Testis (tissue), 2 donors: Measurements from ENCODE around the gene RTP3.

Source experiments
- POLR2A ChIP-seq: fragments of 450-650 bp; IDR thresholded peaks from one replicate; pipeline ENCODE4 v1.6.1; 2017; ENCODE audit warnings: antibody characterized with exemption, mild to moderate bottlenecking, moderate library complexity
- TF ChIP-seq, protein P1 (sequence below), 3 experiments: fragments of 450-650 bp in 2 of 3; fragments of 200-600 bp in 1 of 3; sonication (generic) in 1 of 3; IDR thresholded peaks; one replicate each; pipeline ENCODE4 v1.5.1; 2016 to 2019; ENCODE audit warnings: antibody characterized with exemption in 3 of 3, mild to moderate bottlenecking in 2 of 3, moderate library complexity in 1 of 3

DNA sequence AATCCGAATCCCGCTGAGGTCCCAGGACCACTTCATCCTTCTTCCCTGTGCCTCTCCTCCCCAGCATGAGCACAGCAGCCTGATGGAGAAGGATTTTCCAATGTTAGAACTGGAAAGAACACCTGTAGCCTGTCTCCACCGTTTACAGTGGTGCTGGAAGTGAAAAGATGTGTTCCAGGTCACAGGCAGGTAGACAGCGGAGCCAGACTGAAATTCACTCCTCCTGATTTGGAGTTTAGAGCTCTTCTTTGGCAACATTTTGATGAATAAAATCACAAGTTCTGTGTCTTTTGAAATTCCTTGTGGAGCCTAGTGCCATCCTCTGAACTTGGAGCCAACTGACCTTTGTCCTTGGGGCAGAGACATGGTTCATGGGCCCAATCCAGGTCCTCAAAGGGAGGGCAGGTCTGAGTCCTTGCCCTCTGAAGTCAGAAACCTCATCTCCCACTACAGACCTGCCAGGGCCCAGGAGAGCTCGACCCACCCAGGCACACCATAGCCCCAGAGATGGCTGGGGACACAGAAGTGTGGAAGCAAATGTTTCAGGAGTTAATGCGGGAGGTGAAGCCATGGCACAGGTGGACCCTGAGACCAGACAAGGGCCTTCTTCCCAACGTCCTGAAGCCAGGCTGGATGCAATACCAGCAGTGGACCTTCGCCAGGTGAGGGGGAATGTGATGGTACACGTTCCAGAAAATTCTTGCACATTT is at the start of gene RTP3:
- TF ChIP-seq, protein P1, sequence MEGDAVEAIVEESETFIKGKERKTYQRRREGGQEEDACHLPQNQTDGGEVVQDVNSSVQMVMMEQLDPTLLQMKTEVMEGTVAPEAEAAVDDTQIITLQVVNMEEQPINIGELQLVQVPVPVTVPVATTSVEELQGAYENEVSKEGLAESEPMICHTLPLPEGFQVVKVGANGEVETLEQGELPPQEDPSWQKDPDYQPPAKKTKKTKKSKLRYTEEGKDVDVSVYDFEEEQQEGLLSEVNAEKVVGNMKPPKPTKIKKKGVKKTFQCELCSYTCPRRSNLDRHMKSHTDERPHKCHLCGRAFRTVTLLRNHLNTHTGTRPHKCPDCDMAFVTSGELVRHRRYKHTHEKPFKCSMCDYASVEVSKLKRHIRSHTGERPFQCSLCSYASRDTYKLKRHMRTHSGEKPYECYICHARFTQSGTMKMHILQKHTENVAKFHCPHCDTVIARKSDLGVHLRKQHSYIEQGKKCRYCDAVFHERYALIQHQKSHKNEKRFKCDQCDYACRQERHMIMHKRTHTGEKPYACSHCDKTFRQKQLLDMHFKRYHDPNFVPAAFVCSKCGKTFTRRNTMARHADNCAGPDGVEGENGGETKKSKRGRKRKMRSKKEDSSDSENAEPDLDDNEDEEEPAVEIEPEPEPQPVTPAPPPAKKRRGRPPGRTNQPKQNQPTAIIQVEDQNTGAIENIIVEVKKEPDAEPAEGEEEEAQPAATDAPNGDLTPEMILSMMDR (IDR thresholded peaks at IDR 0.05): no peak
- no peak for TF ChIP-seq POLR2A
